ENCODE data around the gene LATS1. TPM values are rescaled to one million over a fixed set of nuclear protein-coding genes. Genes with fewer than 3 reads are reported as not detected.
"Not testable (repeated sequence)": the region's sequence is repeated elsewhere in the genome, so short reads cannot be mapped to it uniquely, and the experiment has no call there.

Gene LATS1
- total RNA-seq, 1 donor from 2014 or later = 11.4 TPM

DNA sequence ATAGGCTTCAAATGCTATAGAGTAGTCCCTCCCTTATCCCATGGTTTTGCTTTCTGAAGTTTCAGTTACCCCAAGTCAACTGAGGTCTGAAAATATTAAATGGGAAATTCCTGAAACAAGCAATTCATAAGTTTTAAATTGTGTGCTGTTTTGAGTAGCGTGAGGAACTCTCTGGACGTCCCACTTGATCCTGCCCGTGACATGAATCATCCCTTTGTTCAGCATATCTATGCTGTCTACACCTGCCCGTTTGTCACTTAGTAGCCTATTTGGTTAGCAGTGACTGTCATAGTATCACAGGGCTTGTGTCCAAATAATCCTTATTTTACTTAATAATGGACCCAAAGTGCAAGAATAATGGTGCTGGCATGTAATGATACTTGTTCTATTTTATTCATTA, 36.6 kb upstream of the LATS1 start:
- no peak overlapping the region for H3K4me3 ChIP-seq (ENCODE audit: low read depth, low read length)
- no peak for DNase-seq (ENCODE audit: low read depth)
- TF ChIP-seq, protein P1, sequence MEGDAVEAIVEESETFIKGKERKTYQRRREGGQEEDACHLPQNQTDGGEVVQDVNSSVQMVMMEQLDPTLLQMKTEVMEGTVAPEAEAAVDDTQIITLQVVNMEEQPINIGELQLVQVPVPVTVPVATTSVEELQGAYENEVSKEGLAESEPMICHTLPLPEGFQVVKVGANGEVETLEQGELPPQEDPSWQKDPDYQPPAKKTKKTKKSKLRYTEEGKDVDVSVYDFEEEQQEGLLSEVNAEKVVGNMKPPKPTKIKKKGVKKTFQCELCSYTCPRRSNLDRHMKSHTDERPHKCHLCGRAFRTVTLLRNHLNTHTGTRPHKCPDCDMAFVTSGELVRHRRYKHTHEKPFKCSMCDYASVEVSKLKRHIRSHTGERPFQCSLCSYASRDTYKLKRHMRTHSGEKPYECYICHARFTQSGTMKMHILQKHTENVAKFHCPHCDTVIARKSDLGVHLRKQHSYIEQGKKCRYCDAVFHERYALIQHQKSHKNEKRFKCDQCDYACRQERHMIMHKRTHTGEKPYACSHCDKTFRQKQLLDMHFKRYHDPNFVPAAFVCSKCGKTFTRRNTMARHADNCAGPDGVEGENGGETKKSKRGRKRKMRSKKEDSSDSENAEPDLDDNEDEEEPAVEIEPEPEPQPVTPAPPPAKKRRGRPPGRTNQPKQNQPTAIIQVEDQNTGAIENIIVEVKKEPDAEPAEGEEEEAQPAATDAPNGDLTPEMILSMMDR (conservative IDR thresholded peaks at IDR 0.05; ENCODE audit: low read depth, low read length) = no peak

- DNase-seq (ENCODE audit: low read depth); H3K4me3 ChIP-seq (ENCODE audit: low read depth, low read length): not testable (repeated sequence)
Measured at GRCh38 chr6:149753374-149753637, 35.4 kb upstream of the LATS1 start.

- TF ChIP-seq, protein P1 (conservative IDR thresholded peaks at IDR 0.05; ENCODE audit: low read depth, low read length) = no peak
- no peak for DNase-seq (ENCODE audit: low read depth)
- no peak overlapping the region for H3K4me3 ChIP-seq (ENCODE audit: low read depth, low read length)
Measured at GRCh38 chr6:149752600-149753373, 34.9 kb upstream of the LATS1 start.

- not testable (repeated sequence) for H3K4me3 ChIP-seq (ENCODE audit: low read depth, low read length)
Measured at GRCh38 chr6:149751920-149752319, 34.0 kb upstream of the LATS1 start.

DNA sequence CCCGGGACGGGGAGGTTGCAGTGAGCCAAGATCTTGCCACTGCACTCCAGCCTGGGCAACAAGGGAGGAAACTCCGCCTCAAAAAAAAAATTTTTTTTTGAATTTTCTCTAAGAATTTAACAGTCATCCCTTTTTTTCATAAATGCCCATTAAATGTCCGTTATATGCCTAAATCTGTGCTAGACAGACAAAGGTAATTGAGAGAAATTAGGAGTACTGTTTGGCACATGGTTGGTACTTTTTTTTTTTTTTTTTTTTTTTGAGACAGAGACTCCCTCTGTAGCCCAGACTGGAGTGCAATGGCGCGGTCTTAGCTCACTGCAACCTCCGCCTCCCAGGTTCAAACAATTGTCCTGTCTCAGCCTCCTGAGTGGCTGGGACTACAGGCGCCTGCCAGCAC, 33.3 kb upstream of the LATS1 start:
- peak overlapping the region; percentile 100 for H3K4me3 ChIP-seq (ENCODE audit: low read depth, low read length)
- no peak for DNase-seq (ENCODE audit: low read depth)
- TF ChIP-seq, protein P1 (conservative IDR thresholded peaks at IDR 0.05; ENCODE audit: low read depth, low read length) = no peak

More at GRCh38 chr6:149751920-149752319, 34.0 kb upstream of the LATS1 start:
- DNase-seq (ENCODE audit: low read depth) = not testable (repeated sequence)

DNA sequence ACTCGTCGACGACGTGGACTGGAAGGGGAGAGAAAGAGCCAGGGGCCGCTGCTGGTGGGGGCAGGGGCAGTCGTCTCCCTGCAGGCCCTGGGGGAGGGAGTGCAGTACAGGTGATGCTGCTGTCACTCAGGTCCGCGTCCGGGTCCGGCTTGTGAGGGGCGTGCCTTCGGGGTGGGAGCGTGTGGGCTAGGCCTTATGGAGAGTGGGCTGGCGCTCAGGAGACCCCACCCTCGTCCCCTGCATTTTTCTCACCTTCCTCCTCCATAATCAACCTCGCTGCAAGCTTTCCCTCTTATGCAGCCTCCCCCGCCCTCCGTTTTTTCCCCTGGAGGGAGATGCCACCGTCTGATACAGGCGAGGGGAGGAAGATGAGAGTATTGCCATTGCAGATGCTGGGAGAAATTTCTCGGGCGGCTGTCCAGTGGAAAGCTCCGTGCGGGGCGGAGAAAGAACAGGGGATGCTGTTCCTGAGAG, 32.3 kb upstream of the LATS1 start:
- no peak for DNase-seq (ENCODE audit: low read depth)
- peak overlapping the region; percentile 100 for H3K4me3 ChIP-seq (ENCODE audit: low read depth, low read length)
- TF ChIP-seq, protein P1 (conservative IDR thresholded peaks at IDR 0.05; ENCODE audit: low read depth, low read length) = no peak

DNA sequence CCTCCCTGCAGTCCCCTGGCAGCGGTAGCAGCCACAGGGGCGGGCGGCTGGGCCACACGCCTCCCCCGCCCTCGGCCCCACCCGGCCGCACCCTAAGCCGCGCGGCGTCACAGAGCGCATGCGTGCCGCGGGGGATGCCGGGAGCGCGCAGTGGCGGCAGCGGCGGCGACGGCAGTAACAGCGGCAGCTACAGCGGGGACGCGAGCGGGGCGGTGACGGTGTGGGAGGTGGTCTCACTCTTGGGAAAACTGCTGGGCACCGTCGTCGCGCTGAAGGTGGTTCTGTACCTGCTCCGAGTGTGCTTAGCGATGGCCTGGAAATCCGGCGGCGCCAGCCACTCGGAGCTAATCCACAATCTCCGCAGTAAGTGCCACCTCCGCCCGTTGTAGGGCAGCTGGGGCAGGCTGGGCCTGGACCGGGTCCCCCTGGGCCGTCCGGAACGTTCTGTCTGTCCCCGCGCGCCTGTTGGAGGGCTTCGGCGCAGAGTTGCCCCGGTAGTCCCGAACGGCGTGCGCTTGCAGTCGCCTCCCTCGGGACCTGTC, 31.8 kb upstream of the LATS1 start, which contains the start of gene PCMT1:
PCMT1 (plus strand) TSS at position 148 of the 542 bp plus-strand sequence; CDS start at position 309, 161 bp downstream.
- H3K4me3 ChIP-seq (ENCODE audit: low read depth, low read length) = peak within 1 kb of the TSS; percentile 100
- no peak for DNase-seq (ENCODE audit: low read depth)
- TF ChIP-seq, protein P1 (conservative IDR thresholded peaks at IDR 0.05; ENCODE audit: low read depth, low read length) = no peak

- H3K4me3 ChIP-seq (ENCODE audit: low read depth, low read length) = peak overlapping the region; percentile 100
- DNase-seq (ENCODE audit: low read depth) = not testable (repeated sequence)
Measured at GRCh38 chr6:149749082-149749593, 31.2 kb upstream of the LATS1 start.

Data from epithelial cell of proximal tubule (primary cell).